ENCODE results near the gene CDKN3.
"Not testable (repeated sequence)": the region's sequence is repeated elsewhere in the genome, so short reads cannot be mapped to it uniquely, and the experiment has no call there.

Gene CDKN3

DNA sequence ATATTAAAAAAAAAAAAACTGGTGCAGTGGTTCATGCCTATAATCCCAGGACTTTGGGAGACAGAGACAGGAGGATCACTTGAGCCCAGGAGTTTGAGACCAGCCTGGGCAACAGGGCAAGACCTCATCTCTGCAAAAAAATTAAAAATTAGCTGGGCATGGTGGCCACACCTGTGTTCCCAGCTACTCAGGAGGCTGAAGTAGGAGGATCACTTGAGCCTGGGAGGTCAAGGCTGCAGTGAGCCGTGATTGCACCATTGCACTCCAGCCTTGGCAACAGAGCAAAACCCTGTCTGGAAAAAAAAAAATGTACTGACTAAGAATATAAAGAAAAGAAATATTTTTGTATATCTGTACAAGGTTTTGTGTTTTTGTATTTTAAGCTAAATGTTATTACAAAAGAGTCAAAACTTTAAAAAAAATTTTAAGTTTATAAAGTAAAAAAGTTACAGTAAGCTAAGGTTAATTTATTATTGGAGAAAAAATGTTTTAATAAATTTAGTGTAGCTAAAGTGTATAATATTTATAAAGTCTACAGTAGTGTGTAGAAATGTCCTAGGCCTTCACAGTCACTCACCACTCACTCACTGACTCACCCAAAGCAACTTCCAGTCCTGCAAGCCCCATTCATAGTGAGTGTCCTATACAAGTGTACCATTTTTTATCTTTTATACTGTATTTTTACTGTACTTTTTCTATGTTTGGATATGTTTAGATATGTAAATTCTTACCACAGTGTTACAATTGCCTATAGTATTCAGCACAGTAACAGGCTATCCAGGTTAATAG is 60.2 kb downstream of the CDKN3 start:
- not testable (repeated sequence) for DNase-seq

DNA sequence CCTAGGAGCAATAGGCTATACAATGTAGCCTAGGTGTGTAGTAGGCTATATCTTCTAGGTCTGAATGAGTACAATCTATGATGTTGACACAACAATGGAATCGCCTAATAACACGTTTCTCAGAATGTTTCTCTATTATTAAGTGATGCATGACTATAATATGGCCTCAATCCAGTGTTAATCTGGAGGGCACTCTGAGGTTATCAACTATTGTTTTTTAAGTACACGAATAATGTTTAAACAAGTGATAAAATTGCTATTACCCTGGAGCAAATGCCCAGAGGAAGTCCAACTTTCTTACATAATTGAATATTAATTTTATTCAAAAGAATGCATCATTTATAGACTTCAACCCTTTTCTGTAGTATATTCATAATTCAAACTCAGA is 60.8 kb downstream of the CDKN3 start:
- no peak for DNase-seq

DNA sequence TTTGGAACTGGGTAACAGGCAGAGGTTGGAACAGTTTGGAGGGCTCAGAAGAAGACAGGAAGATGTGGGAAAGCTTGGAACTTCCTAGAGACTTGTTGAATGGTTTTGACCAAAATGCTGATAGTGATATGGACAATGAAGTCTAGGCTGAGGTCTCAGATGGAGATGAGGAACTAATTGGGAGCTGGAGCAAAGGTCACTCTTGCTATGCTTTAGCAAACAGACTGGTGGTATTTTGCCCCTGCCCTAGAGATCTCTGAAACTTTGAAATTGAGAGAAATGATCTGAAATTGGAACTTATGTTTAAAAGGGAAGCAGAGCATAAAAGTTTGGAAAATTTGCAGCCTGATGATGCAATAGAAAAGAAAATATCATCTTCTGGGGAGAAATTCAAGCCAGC is 61.7 kb downstream of the CDKN3 start:
- not testable (repeated sequence) for DNase-seq

DNA sequence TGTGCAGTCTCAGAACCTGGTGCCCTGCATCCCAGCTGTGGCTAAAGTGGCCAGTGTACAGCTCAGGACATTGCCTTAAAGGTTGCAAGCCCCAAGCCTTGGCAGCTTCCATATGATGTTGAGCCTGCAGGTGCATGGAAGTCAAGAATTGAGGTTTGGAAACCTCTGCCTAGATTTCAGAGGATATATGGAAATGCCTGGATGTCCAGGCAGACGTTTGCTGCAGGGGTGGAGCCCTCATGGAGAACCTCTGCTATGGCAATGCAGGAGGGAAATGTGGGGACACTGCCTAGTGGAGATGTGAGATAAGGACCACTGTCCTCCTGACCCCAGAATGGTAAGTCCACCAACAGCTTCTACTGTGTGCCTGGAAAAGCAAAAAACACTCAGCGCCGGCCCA is 62.3 kb downstream of the CDKN3 start:
- no peak for DNase-seq

DNA sequence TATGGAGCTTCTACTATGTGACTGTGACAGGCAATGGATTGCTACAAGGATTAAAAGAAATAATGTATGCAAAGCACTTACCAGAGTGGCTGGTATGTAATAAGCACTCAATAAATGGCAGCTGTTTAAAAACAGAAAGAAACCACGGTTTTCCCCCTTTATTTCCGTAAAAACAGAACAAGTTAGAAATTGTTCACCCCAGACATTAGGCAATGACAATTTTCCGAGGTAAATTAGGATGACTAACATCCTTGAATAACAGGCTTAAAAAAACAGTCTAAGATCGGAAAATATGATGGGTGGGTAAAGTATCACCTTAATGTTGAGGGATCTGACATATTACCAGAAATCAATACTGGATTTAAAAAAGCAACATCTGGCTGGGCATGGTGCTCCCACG is 65.2 kb downstream of the CDKN3 start:
- DNase-seq: no peak

DNA sequence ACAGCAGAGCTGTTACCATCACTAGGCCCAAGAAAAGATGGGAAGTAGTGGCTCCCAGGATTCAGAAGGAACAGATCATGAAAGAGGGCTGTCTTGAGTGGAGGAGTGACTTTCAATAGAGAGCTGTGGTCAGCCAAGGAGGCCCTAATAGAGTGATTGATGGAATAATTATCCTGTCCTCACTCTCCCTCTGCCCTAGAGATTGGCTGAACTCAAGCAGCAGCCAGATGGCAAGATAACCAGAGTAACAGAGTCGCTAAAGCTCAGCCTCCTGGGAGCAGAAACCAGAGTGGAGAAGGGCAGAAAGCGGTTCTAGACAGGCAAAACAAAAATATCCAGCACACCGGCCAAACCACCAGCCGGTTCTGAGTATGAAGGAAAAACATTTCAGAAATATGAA is 68.8 kb downstream of the CDKN3 start:
- DNase-seq: no peak

DNA sequence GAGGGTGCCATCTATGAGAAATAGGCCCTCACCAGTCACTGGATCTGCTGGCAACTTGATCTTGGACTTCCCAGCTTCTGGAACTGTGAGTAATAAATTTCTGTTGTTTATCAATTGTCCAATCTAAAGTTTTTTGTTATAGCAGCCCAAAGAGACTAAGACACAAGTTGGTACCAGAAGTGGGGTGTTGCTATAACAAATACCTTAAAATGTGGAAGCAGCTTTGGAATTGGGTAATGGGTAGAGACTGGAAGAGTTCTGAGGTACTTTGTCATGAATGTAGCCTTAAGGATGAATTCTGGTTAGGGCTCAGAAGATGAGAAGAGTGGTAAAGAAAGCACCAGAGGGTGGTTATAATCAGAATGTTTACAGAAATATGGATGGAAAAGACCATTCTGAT is 70.5 kb downstream of the CDKN3 start:
- no peak for DNase-seq

Data from central memory CD4-positive, alpha-beta T cell (primary cell).